ENCODE results near the gene PPP2R2C. TPM values are rescaled to one million over a fixed set of nuclear protein-coding genes. Genes with fewer than 3 reads are reported as not detected.

The PPP2R2C gene
- total RNA-seq, 1 donor from 2014 or later = not detected

DNA sequence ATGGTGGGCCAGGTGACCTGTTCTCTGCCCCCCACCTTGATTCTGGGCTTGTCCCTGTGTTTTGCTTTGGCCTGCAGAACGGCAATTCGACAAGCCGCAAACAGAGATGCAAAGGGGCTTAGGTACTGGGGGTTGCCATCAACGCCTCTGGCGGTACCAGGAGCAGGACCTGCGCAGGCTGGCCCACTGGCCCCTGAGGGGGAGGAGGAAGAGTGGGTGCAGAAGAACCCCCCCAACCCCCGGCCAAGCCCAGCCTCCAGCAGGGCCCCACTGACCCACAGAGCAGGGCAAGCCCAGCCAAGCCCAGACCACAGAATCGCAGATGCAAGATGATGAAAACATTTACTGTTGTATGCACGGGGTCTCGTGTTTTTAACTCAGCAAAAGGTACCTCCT, 89.4 kb downstream of the PPP2R2C start:
- intact Hi-C loops (cut with micrococcal nuclease) = no loop called here

GRCh38 chr4:6381571-6382123, 90.8 kb downstream of the PPP2R2C start:
- intact Hi-C loops (cut with micrococcal nuclease) = no loop called here

GRCh38 chr4:6380746-6381410, 91.5 kb downstream of the PPP2R2C start:
- intact Hi-C loops (cut with micrococcal nuclease) = no loop called here

DNA sequence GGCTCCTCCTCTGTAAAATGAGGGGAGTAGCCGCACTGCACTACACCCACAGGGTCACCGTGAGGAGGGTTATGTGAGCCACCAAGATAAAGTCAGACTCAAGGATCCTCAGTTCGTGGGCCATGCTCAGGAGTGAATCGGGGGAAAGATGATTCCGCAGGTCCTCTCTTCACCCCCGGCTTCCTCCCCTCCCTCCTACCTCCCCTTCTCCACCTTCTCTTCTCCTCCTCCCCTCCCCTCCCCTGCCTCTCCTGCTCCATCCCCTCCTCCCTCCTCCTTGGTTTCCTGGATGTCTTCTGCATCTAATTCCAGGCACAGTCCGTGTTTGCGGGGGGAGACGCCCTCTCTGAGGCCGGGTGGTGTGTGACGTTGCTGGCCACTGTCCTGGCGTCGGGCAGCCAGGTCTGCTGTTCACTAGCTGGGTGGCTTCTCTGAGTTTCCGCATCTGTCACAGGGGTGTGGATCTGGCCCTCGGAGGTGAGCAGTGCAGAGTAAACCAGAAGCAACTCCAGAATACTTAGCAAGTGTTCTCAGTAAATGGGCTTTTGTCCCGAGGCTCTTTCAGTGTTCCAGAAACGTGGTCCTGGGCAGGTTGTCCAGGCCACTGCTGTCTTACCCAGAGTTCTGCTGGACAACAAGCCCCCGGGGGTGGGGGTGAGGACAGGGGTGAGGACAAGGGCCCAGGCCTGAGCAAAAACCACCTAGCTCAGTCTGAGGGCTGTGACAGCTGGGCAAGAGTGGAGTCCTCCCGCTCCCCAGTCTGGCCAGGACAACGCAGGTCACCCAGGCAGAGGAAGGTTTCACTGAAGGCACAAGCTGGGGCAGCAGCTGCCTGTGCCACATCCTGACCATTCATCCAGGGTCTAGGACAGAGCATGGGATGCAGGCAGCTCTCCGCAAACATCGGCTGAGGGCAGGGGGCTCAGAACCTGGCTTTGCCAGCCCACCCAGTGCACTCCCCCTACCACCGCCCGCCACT, 92.4 kb downstream of the PPP2R2C start:
- intact Hi-C loops (cut with micrococcal nuclease) = no loop called here

GRCh38 chr4:6378493-6379445, 93.6 kb downstream of the PPP2R2C start:
- intact Hi-C loops (cut with micrococcal nuclease) = no loop called here

DNA sequence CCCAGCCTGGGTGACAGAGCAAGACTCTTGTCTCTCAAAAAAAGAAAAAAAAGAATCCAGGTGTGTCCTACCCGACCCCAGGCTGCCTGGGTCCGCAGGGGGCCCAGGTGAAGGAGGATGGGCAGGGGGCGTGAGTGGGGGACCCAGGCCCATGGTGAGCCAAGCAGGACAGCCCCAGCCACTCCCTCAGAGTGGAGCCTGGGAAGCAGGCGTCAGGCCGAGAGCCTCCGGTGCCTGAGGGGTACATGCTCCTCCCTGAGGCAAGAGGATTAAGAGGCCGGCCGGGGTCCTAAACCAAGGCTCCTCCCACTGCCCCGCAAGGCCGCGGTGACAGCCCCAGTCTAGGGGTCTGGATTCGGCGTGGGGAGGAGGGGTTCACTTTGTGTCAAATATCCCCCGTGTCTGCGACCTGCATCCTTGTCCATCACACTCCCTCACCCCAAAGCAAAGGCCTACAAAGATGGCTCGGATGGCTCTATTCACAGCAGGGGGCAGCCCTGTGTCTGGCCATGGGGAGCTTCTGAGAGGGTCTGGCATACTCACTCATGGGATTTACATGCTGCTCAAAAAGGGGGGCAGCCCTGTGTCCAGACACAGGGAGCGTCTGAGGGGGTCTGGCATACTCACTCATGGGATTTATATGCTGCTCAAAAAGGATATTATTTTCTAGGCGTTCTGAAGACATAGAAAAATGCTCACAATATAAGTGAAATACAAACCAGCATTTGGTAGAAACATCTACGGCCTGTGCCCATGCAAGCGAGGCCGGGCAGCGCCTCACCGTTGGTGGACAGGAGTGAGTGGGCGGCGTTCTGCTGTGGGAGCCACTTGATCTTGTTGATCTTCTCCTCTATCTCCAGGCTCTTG, 94.6 kb downstream of the PPP2R2C start:
- intact Hi-C loops (cut with micrococcal nuclease) = no loop called here

DNA sequence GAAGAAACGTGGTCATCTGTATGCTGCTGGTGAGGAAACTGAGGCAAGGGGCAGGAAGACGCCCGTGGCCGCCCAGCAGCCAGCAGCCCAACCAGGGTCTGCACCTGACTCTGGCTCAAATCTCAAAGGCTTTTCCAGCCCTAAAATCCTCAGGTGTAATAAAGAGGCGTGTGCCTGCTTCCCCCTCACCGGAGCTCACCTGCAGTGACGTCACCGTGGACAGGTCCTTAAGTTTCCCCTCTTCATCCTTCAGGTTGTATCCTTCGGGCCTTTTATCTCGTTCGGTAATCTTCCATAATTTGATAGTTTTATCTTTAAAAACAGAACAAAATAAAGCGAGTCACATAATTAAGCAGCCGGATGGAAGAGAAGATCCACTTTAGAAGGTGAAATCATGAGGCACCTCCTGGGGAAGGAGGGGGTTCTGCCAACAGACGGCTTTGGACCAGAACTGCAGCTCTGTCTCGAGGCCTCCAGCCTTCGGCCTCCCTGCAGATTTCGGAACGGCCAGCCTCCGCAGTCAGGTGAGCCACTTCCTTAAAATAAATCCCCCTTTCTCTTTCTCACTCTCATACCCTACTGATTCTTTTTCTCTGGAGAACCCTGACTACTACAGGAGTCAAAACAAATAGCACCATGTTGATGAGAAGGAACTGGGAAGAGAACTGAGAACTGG, 96.7 kb downstream of the PPP2R2C start:
- intact Hi-C loops (cut with micrococcal nuclease) = no loop called here

DNA sequence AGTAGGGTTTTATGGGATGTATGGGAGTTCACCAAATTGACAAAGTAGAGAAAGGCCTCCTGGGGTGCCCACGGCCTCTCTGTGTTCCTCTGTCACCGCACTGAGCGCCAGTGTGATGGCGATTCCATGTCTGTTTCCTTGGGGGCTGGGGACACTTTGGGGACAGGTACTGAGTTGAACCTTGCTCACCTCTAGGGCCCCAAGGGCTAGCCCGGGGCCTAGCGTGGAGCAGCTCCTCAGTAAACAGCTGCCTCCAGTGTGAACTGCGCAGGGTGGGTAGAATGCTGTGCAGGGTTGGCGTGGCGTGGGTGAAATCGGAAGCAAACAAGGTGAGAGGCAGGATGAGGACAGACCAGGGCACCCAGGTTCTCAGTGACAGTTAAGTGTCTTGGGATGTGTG, 97.8 kb downstream of the PPP2R2C start:
- intact Hi-C loops (cut with micrococcal nuclease) = no loop called here

DNA sequence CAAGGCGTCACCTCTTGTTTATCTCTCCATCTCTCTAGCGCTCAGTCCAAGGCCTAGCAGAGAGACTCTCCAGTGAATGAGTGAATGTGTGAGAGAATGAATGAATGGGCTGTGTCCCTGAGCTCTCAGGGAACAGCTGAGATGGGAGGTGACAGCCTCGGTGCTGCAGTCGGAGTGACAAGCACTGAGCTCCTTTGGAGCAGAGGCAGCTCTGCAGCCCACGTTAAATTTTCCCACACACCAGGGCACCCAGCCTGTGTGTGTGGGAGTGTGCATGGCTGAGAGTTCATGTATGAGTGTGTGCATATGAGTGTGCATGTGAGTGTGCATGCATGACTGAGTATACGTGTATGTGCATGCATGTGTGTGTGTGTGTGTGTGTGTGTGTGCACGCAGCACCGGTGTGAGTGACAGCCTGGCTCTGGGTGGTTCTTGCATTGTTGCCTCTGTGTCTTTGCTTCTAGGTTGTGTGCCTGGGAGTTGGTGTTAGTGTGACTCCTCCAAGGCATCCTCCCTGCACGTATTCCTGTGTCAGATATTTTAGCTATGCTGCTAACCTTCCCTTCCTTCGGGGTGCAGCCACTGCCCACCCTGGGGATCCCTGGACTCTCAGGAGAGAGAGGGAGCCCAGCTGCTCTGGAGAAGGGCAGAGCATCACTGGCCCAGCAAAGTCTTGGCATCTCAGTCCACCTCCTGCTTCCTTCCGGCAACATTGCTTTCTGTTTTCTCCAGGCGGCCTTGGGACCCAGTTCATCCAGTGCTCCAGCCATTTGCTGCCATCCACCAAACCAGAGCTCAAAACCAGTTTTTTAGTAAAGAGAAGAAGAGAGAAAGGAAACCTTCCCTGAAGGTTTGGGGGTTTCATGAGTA, 98.6 kb downstream of the PPP2R2C start:
- intact Hi-C loops (cut with micrococcal nuclease) = no loop called here

GRCh38 chr4:6372649-6373525, 99.5 kb downstream of the PPP2R2C start:
- intact Hi-C loops (cut with micrococcal nuclease) = no loop called here

DNA sequence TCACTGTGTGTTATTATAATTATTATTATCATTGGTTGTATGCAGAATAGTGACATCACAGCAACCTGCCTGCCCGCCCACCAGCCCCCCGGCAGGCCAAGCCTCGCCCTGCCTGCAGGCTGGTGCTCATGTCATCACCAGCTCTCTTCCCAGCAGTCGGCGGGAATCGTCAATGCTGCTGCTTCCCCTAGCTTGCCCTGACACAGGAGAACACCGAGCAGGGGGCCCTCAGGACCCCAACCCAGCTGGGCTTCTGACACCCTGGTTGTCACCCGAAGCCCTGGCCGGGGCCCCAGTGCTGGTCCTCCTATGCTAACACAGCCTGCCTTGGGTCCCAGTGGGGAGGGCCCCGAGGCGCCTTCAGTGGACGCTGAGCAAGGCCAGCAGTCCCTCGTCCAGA, 100.6 kb downstream of the PPP2R2C start:
- intact Hi-C loops (cut with micrococcal nuclease) = no loop called here

DNA sequence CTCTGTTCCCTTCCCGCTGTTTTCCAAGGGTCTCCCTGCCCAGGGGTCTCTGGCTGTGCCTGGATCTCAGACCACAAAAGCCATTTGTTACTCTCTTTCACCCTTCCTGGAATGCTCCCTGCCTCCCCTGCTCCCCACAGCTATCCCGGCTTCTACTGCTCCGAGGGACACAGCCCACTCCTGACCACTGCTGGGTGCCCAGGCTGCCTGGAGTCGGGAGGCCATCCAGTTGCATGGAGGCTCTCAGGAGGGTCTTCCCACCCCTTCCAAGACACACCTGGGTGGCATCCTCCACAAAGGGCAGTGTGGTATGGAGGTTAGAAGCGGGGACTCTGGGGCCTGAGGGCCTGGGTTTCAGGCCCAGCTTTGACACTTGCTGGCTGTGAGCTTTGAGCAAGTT, 101.1 kb downstream of the PPP2R2C start:
- intact Hi-C loops (cut with micrococcal nuclease) = no loop called here

DNA sequence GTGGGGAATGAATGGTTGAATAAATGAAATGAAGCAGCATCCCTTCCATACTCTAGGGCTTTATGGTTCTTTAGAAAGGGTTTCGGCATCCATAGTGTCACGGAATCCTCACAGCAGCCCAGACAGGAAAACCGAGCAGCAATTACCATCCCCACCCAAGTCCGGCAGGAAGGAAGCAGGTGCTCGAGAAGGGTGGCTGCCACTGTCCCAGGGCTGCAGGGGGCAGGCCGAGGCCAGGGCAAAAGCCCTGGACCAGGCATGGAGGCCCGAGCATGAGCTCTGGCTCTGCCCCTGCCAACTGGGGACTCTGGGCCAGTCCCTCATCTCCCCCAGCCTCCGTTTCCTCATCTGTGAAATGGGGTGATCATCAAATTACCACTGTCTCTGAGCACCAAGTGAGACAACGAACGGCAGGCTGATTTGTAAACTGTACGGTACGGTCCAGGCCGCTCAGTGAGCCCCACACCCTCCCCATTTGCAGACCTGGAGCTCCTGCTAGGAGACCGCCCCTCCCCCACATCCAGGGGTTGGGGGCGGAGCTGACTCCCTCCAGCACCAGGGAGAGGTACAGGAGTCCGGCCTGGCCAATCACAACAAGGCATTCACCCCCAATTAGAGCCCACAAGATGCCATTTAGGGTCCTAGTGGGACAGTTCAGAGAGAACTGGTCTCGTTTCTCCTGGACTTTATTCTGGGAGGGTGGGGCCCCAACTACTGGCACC, 102.3 kb downstream of the PPP2R2C start:
- intact Hi-C loops (cut with micrococcal nuclease) = no loop called here

- intact Hi-C loops (cut with micrococcal nuclease) = no loop called here
Measured at GRCh38 chr4:6369511-6369910, 102.9 kb downstream of the PPP2R2C start.

- intact Hi-C loops (cut with micrococcal nuclease) = no loop called here
Measured at GRCh38 chr4:6369035-6369434, 103.4 kb downstream of the PPP2R2C start.

- intact Hi-C loops (cut with micrococcal nuclease) = no loop called here
Measured at GRCh38 chr4:6368601-6369000, 103.8 kb downstream of the PPP2R2C start.

DNA sequence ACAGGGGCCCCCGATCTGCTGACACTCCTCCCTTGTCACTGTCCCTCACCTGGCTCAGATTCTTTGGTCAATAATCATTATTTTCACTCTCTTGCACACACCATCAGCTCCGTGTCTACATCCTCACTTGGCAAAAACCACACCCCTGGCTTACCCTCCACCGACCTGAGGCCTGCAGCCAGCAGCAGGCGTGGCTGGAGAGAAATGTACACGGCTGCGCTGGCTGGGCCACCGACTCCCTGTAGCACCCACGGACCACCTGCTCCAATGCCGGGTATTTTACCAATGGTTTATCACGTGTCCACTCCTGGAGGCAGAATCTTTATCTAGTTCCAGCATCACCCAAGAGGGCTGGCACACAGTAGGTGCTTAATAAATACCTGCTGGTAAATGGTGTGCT, 104.3 kb downstream of the PPP2R2C start:
- intact Hi-C loops (cut with micrococcal nuclease) = no loop called here

Measured in T-helper 1 cell treated with Interleukin-12 subunit alpha and Interleukin-12 subunit beta and Interleukin-4 antibody, amounts not matched to agents 30 ng/mL and 1 ng/mL, for 36 hours (primary cell).